Left lung (tissue), 10 donors: ENCODE results near the gene IDH2. TPM values are rescaled to one million over a fixed set of nuclear protein-coding genes. Genes with fewer than 3 reads are reported as not detected.
"Not testable (repeated sequence)": the region's sequence is repeated elsewhere in the genome, so short reads cannot be mapped to it uniquely, and the experiment has no call there.

Source experiments
- ATAC-seq: fragments of 200-7000 bp; cut with Tn5 transposase; one replicate; pipeline ENCODE4 v1.9.1; 2020; ENCODE audit warnings: moderate library complexity
- DNase-seq, 4 donors: peaks; one replicate each; pipeline ENCODE4 v3.0.0-alpha.2; 2013 to 2020
- H3K27ac ChIP-seq, 2 donors: fragments of 200-600 bp; sonication (generic) in 1 of 2; one replicate each; pipeline versions ENCODE4 v1.5.0 to v1.8.0; 2020 to 2021
- H3K27me3 ChIP-seq, 2 donors: fragments of 200-600 bp; sonication (generic) in 1 of 2; one replicate each; pipeline versions ENCODE4 v1.5.0 to v1.8.0; 2020 to 2021
- H3K36me3 ChIP-seq, 2 donors: fragments of 200-600 bp; sonication (generic) in 1 of 2; one replicate each; pipeline versions ENCODE4 v1.5.0 to v1.8.0; 2020 to 2021
- H3K4me1 ChIP-seq, 2 donors: fragments of 200-600 bp; one replicate each; pipeline ENCODE4 v1.8.0; 2021
- H3K4me3 ChIP-seq, 2 donors: fragments of 200-600 bp; sonication (generic) in 1 of 2; one replicate each; pipeline versions ENCODE4 v1.5.0 to v1.8.0; 2020 to 2021; ENCODE audit warnings: mild to moderate bottlenecking in 1 of 2
- H3K9me3 ChIP-seq, 2 donors: fragments of 200-600 bp; sonication (generic) in 1 of 2; one replicate each; pipeline versions ENCODE4 v1.5.0 to v1.8.0; 2020 to 2021
- intact Hi-C, 2 donors: fragments of 100-400 bp; cut with DNase I; formaldehyde crosslinking; loops; one replicate each; pipeline versions ENCODE4 v1.11.2 to v1.14.2; 2022
- polyA plus RNA-seq, 6 donors: library from polyadenylated mRNA; unstranded; fragments of 120-200 nt; gene quantifications; one replicate each; pipeline ENCODE4 v1.2.1, GENCODE V29; 2013; ENCODE audit not compliant: insufficient read length in 6 of 6
- total RNA-seq, 2 donors: library from RNA; stranded (reverse); fragmentation: NEBNext Ultra II Directional; extraction: Animal tissue kit (Norgen Biotek cat#: 25700); gene quantifications; one replicate each; pipeline ENCODE4 v1.2.1, GENCODE V29; 2021
- TF ChIP-seq, protein P1 (sequence below), 2 donors: fragments of 200-600 bp; sonication (generic) in 1 of 2; IDR thresholded peaks; one replicate each; pipeline versions ENCODE4 v1.5.0 to v1.8.0; 2021; ENCODE audit warnings: antibody characterized with exemption in 2 of 2
- donor health status: DM: no; HTN: yes; CAD: no.
- donor health status: DM: no; HTN: no; CAD: no.

Gene IDH2
- total and polyA plus RNA-seq, 8 donors, result 92.7 to 137 (median 119) TPM

DNA sequence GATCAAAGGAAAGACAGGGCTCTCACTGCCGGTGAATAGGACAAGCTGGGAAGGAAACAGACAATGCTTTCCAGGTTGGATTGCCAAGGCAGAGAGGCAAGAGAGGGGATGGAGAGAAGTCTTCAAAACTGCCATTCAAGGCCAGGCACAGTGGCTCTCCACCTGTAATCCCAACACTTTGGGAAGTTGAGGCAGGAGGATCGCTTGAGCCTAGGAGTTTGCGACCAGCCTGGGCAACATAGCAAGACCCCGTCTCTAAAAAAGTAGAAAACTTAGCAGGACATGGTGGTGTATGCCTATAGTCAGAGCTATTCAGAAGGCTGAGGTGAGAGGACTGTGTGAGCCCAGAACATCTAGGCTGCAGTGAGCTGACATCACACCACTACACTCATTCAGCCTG is 43.5 kb upstream of the IDH2 start:
- no peaks in the 10 kb centered on the region for H3K27me3 ChIP-seq
- H3K27ac ChIP-seq, result no peak overlapping the region
- H3K9me3 ChIP-seq, result no peaks in the 10 kb centered on the region
- peaks cover 0 to 8% of the 10 kb centered on the region in 2 donors for H3K4me1 ChIP-seq
- no peak for ATAC-seq
- intact Hi-C loops, result no loop called here
- H3K4me3 ChIP-seq, result no peak overlapping the region
- TF ChIP-seq, protein P1, sequence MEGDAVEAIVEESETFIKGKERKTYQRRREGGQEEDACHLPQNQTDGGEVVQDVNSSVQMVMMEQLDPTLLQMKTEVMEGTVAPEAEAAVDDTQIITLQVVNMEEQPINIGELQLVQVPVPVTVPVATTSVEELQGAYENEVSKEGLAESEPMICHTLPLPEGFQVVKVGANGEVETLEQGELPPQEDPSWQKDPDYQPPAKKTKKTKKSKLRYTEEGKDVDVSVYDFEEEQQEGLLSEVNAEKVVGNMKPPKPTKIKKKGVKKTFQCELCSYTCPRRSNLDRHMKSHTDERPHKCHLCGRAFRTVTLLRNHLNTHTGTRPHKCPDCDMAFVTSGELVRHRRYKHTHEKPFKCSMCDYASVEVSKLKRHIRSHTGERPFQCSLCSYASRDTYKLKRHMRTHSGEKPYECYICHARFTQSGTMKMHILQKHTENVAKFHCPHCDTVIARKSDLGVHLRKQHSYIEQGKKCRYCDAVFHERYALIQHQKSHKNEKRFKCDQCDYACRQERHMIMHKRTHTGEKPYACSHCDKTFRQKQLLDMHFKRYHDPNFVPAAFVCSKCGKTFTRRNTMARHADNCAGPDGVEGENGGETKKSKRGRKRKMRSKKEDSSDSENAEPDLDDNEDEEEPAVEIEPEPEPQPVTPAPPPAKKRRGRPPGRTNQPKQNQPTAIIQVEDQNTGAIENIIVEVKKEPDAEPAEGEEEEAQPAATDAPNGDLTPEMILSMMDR (IDR thresholded peaks at IDR 0.05), result no peak
- DNase-seq, result no peak
- H3K36me3 ChIP-seq, result no peaks in the 10 kb centered on the region

DNA sequence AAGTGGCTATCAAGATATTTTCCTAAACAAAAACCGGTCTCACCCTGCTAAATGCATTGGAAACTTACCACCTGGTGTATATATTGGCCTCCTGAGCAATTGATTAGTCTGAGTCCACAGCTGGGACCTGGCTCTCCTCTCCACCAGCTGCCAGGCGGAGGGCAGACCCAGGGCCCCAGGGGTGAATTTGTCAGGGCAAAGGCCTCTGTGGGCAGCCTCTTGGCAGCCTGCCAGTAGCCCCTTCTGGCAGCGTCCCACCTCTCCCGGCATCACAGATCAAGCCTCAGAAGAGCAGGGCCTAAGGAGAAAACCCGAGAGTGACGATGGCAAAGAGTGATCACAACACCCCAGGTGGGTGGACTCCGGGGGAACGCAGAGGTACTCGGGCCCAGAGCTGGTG is 43.0 kb upstream of the IDH2 start:
- no peaks in the 10 kb centered on the region for H3K9me3 ChIP-seq
- no peak overlapping the region for H3K4me3 ChIP-seq
- H3K27me3 ChIP-seq, result no peaks in the 10 kb centered on the region
- intact Hi-C loops, result no loop called here
- H3K27ac ChIP-seq, result no peak overlapping the region
- TF ChIP-seq, protein P1 (IDR thresholded peaks at IDR 0.05), result no peak
- peaks cover 0 to 8% of the 10 kb centered on the region in 2 donors for H3K4me1 ChIP-seq
- ATAC-seq (no peak), DNase-seq (no peak)
- no peaks in the 10 kb centered on the region for H3K36me3 ChIP-seq

DNA sequence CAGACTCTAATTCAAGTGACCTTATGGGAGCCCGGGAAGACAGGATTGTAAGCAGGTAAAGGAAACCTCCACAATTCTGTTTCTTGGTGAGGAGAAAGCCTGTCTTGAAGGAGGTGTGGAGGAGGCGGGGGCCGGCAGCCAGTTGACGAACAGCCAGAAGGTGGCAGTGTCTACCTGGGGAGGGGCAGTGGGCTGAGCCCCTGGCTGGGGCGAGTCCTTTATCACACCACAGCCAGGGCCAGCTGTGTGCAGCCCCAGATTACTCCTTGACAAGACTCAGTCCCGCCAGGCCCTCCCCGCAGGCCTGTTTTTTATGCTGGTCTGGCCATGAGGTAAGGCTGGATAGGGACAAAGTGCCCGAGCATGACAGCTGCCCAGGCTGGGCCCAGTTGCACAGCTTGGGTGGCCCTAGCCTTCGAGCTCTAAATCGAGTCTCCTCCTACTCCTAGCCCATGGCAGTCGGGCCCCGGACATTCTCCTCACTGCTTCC is 40.9 kb upstream of the IDH2 start:
- Histone ChIP-seq H3K27ac (no peak overlapping the region), H3K36me3 (no peaks in the 10 kb centered on the region), H3K4me3 (no peak overlapping the region), H3K4me1 (peaks cover 0 to 8% of the 10 kb centered on the region in 2 donors), H3K9me3 (no peaks in the 10 kb centered on the region), H3K27me3 (no peaks in the 10 kb centered on the region)
- peak; percentile 95 for ATAC-seq
- peak in 3 of 4 donors; percentile 67 to 93 (median 71) for DNase-seq
- TF ChIP-seq, protein P1 (IDR thresholded peaks at IDR 0.05), result peak; percentile 42 to 67
- intact Hi-C loops, result no loop called here

DNA sequence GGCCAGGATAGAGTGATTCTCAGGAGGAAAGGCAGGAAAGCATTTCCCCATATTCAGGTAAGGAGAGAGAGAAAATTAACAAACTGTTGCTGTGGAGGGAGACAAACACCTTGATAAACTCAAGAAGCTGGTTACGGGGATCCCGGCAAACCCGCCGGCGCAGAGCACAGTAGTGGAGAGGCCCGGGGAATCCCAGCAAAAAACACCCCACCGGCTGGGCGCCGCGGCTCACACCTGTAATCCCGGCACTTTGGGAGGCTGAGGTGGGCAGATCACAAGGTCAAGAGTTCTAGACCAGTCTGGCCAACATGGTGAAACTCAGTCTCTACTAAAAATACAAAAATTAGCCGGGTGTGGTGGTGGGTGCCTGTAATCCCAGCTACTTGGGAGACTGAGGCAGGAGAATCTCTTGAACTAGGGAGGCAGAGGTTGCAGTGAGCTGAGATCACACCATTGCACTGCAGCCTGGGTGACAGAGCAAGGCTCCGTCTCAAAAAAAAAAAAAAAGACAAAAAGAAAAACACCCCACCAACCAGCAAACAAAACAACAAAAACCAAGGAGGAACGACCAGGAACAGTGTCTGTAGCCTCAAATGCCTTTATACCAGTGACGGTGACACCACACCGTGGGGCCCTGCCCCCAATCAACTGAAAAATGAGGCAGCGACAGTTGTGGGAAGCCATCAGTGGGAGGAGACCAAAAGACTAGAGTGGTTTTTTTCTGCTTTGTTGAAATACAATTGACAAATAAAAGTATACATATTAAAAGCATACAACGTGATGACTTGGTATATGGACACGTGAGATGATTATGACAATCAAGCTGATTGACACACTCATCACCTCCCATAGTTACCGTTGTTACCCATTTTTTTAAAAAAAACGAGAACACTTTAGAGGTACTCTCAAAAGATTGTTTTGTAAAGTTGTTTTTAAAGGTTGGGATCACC is 40.2 kb upstream of the IDH2 start:
- intact Hi-C loops, result no loop called here
- Histone ChIP-seq H3K4me1 (peaks cover 0 to 8% of the 10 kb centered on the region in 2 donors), H3K27me3 (no peaks in the 10 kb centered on the region), H3K27ac (no peak overlapping the region), H3K36me3 (no peaks in the 10 kb centered on the region), H3K9me3 (no peaks in the 10 kb centered on the region), H3K4me3 (no peak overlapping the region)
- ATAC-seq (no peak), DNase-seq (no peak)
- TF ChIP-seq, protein P1 (IDR thresholded peaks at IDR 0.05), result no peak

DNA sequence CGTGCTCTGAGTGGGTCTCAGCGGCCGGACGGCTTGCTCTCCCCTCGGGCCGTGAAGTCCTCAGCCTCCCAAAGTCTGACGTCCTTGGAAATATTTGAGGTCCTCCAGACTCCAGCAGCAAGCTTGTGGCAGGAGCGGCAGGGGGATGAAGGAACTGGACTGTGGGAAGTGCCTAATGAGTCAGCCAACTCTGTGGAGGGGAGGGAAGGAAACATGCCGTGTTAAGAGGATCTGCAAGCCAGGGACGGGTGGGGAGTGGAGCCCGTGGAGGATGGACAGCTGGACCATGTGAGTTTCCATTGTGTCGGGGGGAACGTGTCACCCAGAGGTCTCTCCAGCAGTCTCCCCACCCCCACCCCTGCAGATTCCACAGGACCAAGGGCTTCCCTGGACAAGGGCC is 39.4 kb upstream of the IDH2 start:
- Histone ChIP-seq H3K27ac (no peak overlapping the region), H3K36me3 (no peaks in the 10 kb centered on the region), H3K9me3 (no peaks in the 10 kb centered on the region), H3K4me1 (peaks cover 0 to 8% of the 10 kb centered on the region in 2 donors), H3K4me3 (no peak overlapping the region), H3K27me3 (no peaks in the 10 kb centered on the region)
- TF ChIP-seq, protein P1 (IDR thresholded peaks at IDR 0.05), result no peak
- ATAC-seq, result no peak
- DNase-seq, result no peak
- intact Hi-C loops, result no loop called here

DNA sequence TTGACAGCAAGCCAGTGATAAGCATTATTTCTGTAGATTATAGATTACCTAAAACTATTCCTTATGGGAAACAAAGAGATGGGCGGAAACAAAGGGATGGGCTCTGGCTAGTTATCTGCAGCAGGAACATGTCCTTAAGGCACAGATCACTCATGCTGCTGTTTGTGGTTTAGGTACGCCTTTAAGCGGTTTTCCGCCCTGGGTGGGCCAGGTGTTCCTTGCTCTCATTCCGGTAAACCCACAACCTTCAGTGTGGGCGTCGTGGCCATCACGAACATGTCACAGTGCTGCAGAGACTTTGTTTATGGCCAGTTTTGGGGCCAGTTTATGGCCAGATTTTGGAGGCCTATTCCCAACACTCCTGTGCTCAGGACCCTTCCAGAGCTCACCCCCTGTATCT is 37.3 kb upstream of the IDH2 start:
- H3K9me3 ChIP-seq, intact Hi-C loops, ATAC-seq, H3K4me3 ChIP-seq, DNase-seq, H3K27me3 ChIP-seq, H3K27ac ChIP-seq, H3K4me1 ChIP-seq, H3K36me3 ChIP-seq: not testable (repeated sequence)
